CD4-positive, alpha-beta T cell treated with Interleukin-21 for 1 hour (primary cell): ENCODE measurements around the gene SLC6A3.
"Not testable (repeated sequence)": the region's sequence is repeated elsewhere in the genome, so short reads cannot be mapped to it uniquely, and the experiment has no call there.

Experiments
- DNase-seq: peaks from one replicate; pipeline ENCODE4 v3.0.0-alpha.2; 2020

SLC6A3 gene

GRCh38 chr5:1477341-1477740, 32.1 kb upstream of the SLC6A3 start:
- DNase-seq, result no peak

GRCh38 chr5:1476967-1477310, 31.7 kb upstream of the SLC6A3 start:
- no peak for DNase-seq

GRCh38 chr5:1476181-1476966, 31.1 kb upstream of the SLC6A3 start:
- no peak for DNase-seq

GRCh38 chr5:1475544-1475900, 30.3 kb upstream of the SLC6A3 start:
- DNase-seq, result not testable (repeated sequence)

GRCh38 chr5:1474866-1475543, 29.8 kb upstream of the SLC6A3 start:
- no peak for DNase-seq

GRCh38 chr5:1474183-1474839, 29.1 kb upstream of the SLC6A3 start:
- no peak for DNase-seq

- no peak for DNase-seq
Observed at GRCh38 chr5:1473746-1474145, 28.5 kb upstream of the SLC6A3 start.

GRCh38 chr5:1472964-1473628, 27.9 kb upstream of the SLC6A3 start:
- DNase-seq, result no peak

- no peak for DNase-seq
Observed at GRCh38 chr5:1471997-1472963, 27.0 kb upstream of the SLC6A3 start.

- DNase-seq, result no peak
Observed at GRCh38 chr5:1471240-1471853, 26.1 kb upstream of the SLC6A3 start.

- DNase-seq, result no peak
Observed at GRCh38 chr5:1470762-1471211, 25.5 kb upstream of the SLC6A3 start.

- DNase-seq, result no peak
Observed at GRCh38 chr5:1468629-1469527, 23.6 kb upstream of the SLC6A3 start.

GRCh38 chr5:1468247-1468612, 23.0 kb upstream of the SLC6A3 start:
- DNase-seq, result no peak

GRCh38 chr5:1467341-1468246, 22.4 kb upstream of the SLC6A3 start:
- no peak for DNase-seq

- DNase-seq, result no peak
Observed at GRCh38 chr5:1466631-1467265, 21.5 kb upstream of the SLC6A3 start.

- no peak for DNase-seq
Observed at GRCh38 chr5:1465966-1466471, 20.8 kb upstream of the SLC6A3 start.

GRCh38 chr5:1465117-1465516, 19.9 kb upstream of the SLC6A3 start:
- DNase-seq, result no peak

GRCh38 chr5:1464511-1464910, 19.3 kb upstream of the SLC6A3 start:
- DNase-seq, result no peak

GRCh38 chr5:1464096-1464446, 18.8 kb upstream of the SLC6A3 start:
- no peak for DNase-seq
